ENCODE measurements around the gene NOS1.

The NOS1 gene

GRCh38 chr12:117166107-117166506 lies 195.3 kb downstream of the NOS1 start:
- no peak for DNase-seq
- intact Hi-C loops (cut with DNase I), result no loop called here

- DNase-seq, result no peak
- intact Hi-C loops (cut with DNase I), result no loop called here
Observed at GRCh38 chr12:117165342-117165741, 196.1 kb downstream of the NOS1 start.

GRCh38 chr12:117162633-117163032 lies 198.8 kb downstream of the NOS1 start:
- peak in 18 of 42 donors; percentile 18 to 78 (median 42) for DNase-seq
- intact Hi-C loops (cut with DNase I), result no loop called here

- no peak for DNase-seq
- intact Hi-C loops (cut with DNase I), result no loop called here
Observed at GRCh38 chr12:117162167-117162539, 199.3 kb downstream of the NOS1 start.

GRCh38 chr12:117161460-117162166 lies 199.8 kb downstream of the NOS1 start:
- intact Hi-C loops (cut with DNase I), result no loop called here
- no peak for DNase-seq

GRCh38 chr12:117159674-117160073 lies 201.8 kb downstream of the NOS1 start:
- DNase-seq, result peak in 1 of 42 donors; percentile 31
- intact Hi-C loops (cut with DNase I), result no loop called here

- intact Hi-C loops (cut with DNase I), result no loop called here
- no peak for DNase-seq
Observed at GRCh38 chr12:117158911-117159553, 202.4 kb downstream of the NOS1 start.

Data from head of caudate nucleus (tissue), 42 donors.